Muscle layer of colon (tissue), 2 donors: Measurements from ENCODE around the gene TINAGL1.

ENCODE experiments used
- H3K27ac ChIP-seq: one replicate; pipeline ENCODE4 v1.7.0; 2013; ENCODE audit warnings: low read depth, mild to moderate bottlenecking, low read length, moderate library complexity
- H3K27me3 ChIP-seq, 2 donors: one replicate each; pipeline ENCODE4 v1.7.0; 2013; ENCODE audit warnings: low read length in 2 of 2, mild to moderate bottlenecking in 2 of 2; ENCODE audit not compliant: insufficient read depth in 2 of 2, control insufficient read depth in 1 of 2
- H3K36me3 ChIP-seq: one replicate; pipeline ENCODE4 v1.7.0; 2013; ENCODE audit warnings: mild to moderate bottlenecking, low read length; ENCODE audit not compliant: insufficient read depth
- H3K4me1 ChIP-seq: one replicate; pipeline ENCODE4 v1.7.0; 2013; ENCODE audit warnings: mild to moderate bottlenecking, low read length; ENCODE audit not compliant: insufficient read depth
- H3K4me3 ChIP-seq, 2 donors: one replicate each; pipeline ENCODE4 v1.7.0; 2013; ENCODE audit warnings: low read length in 2 of 2, low read depth in 1 of 2, mild to moderate bottlenecking in 1 of 2, moderate library complexity in 1 of 2
- H3K9ac ChIP-seq: one replicate; pipeline ENCODE4 v1.7.0; 2013; ENCODE audit warnings: low read length
- H3K9me3 ChIP-seq: one replicate; pipeline ENCODE4 v1.7.0; 2013; ENCODE audit warnings: mild to moderate bottlenecking, low read length
- donor health status: abdominal sarcoma.
- donor health status: Adenocarcinoma of cecum.

TINAGL1 gene

DNA sequence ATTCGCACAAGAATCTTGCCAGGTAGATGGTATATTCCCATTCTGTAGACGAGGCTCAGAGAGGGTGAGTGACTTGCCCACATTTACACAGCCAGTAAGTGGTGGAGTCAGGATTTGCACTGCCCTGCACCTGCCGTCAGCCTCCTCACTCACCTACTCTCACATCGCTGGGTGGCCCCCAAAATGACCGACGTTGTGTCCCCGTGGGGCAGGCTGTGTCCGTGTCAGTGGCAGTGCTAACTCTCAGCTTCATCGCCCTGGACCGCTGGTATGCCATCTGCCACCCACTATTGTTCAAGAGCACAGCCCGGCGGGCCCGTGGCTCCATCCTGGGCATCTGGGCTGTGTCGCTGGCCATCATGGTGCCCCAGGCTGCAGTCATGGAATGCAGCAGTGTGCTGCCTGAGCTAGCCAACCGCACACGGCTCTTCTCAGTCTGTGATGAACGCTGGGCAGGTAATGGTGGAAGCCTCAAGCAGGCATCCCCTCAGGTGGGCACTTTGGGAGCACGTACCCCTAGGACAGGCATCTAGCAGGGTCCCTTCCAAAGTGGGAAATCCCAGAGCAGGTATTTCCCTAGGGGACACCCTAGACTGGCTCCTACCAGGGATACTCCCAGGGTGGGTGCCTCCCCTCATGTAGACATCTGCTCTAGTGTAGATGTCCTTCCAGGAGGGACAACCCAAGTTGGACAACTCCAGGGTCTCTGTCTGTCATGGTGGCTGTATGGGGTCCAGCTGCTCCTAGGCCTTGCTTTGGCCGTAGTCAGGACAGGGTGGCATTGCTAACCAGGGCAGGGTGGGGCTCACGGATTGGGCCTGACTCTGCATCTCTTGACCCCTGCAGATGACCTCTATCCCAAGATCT is 44.5 kb downstream of the TINAGL1 start:
- Histone ChIP-seq H3K27me3 (peaks cover 0 to 31% of the 10 kb centered on the region in 2 donors), H3K27ac (no peak overlapping the region), H3K4me3 (no peak overlapping the region), H3K4me1 (no peaks in the 10 kb centered on the region), H3K36me3 (no peaks in the 10 kb centered on the region), H3K9ac (no peak overlapping the region), H3K9me3 (no peaks in the 10 kb centered on the region)

DNA sequence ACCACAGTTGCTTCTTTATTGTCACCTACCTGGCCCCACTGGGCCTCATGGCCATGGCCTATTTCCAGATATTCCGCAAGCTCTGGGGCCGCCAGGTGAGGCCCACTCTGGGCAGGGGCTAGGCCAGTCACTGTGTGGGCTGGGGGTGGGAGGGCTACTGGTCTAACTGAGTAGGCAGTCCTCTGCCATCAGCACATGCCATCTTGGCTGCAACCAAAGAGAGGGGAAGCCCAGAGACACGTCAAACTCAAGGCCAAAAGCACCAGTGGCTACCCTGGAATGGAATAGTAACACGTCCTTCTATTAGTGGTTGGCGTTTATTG is 45.1 kb downstream of the TINAGL1 start:
- H3K4me1 ChIP-seq = no peaks in the 10 kb centered on the region
- H3K4me3 ChIP-seq = no peak overlapping the region
- no peak overlapping the region for H3K27ac ChIP-seq
- no peaks in the 10 kb centered on the region for H3K9me3 ChIP-seq
- no peaks in the 10 kb centered on the region for H3K36me3 ChIP-seq
- peaks cover 0 to 29% of the 10 kb centered on the region in 2 donors for H3K27me3 ChIP-seq
- H3K9ac ChIP-seq = no peak overlapping the region

GRCh38 chr1:31621847-31622730 is 45.8 kb downstream of the TINAGL1 start:
- Histone ChIP-seq H3K4me1 (peaks cover 5% of the 10 kb centered on the region), H3K9ac (no peak overlapping the region), H3K9me3 (no peaks in the 10 kb centered on the region), H3K27me3 (peaks cover 0 to 23% of the 10 kb centered on the region in 2 donors), H3K4me3 (no peak overlapping the region), H3K27ac (no peak overlapping the region), H3K36me3 (peaks cover under 1% of the 10 kb centered on the region)

- peaks cover 0 to 10% of the 10 kb centered on the region in 2 donors for H3K27me3 ChIP-seq
Measured at GRCh38 chr1:31623365-31623764, 47.0 kb downstream of the TINAGL1 start.

GRCh38 chr1:31624309-31624708 is 48.0 kb downstream of the TINAGL1 start:
- no peak overlapping the region for H3K4me3 ChIP-seq
- H3K27me3 ChIP-seq = peaks cover 0 to 3% of the 10 kb centered on the region in 2 donors
- no peak overlapping the region for H3K27ac ChIP-seq
- H3K4me1 ChIP-seq = peaks cover 14% of the 10 kb centered on the region
- H3K36me3 ChIP-seq = peaks cover 20% of the 10 kb centered on the region
- no peaks in the 10 kb centered on the region for H3K9me3 ChIP-seq
- no peak overlapping the region for H3K9ac ChIP-seq

More at GRCh38 chr1:31623365-31623764, 47.0 kb downstream of the TINAGL1 start:
- no peak overlapping the region for H3K9ac ChIP-seq
- H3K36me3 ChIP-seq = peaks cover 10% of the 10 kb centered on the region
- no peaks in the 10 kb centered on the region for H3K9me3 ChIP-seq
- peaks cover 14% of the 10 kb centered on the region for H3K4me1 ChIP-seq
- H3K4me3 ChIP-seq = no peak overlapping the region
- no peak overlapping the region for H3K27ac ChIP-seq

- no peak overlapping the region for H3K9ac ChIP-seq
- no peaks in the 10 kb centered on the region for H3K27me3 ChIP-seq
- H3K36me3 ChIP-seq = peaks cover 26% of the 10 kb centered on the region
Measured at GRCh38 chr1:31624731-31625514, 48.6 kb downstream of the TINAGL1 start.

GRCh38 chr1:31625561-31626222 is 49.4 kb downstream of the TINAGL1 start:
- no peak overlapping the region for H3K9ac ChIP-seq
- H3K36me3 ChIP-seq = peaks cover 34% of the 10 kb centered on the region
- peaks cover 14% of the 10 kb centered on the region for H3K4me1 ChIP-seq
- no peak overlapping the region for H3K27ac ChIP-seq
- no peaks in the 10 kb centered on the region for H3K9me3 ChIP-seq
- no peaks in the 10 kb centered on the region for H3K27me3 ChIP-seq
- no peak overlapping the region for H3K4me3 ChIP-seq

More at GRCh38 chr1:31624731-31625514, 48.6 kb downstream of the TINAGL1 start:
- Histone ChIP-seq H3K9me3 (no peaks in the 10 kb centered on the region), H3K4me1 (peaks cover 14% of the 10 kb centered on the region), H3K27ac (no peak overlapping the region), H3K4me3 (no peak overlapping the region)

DNA sequence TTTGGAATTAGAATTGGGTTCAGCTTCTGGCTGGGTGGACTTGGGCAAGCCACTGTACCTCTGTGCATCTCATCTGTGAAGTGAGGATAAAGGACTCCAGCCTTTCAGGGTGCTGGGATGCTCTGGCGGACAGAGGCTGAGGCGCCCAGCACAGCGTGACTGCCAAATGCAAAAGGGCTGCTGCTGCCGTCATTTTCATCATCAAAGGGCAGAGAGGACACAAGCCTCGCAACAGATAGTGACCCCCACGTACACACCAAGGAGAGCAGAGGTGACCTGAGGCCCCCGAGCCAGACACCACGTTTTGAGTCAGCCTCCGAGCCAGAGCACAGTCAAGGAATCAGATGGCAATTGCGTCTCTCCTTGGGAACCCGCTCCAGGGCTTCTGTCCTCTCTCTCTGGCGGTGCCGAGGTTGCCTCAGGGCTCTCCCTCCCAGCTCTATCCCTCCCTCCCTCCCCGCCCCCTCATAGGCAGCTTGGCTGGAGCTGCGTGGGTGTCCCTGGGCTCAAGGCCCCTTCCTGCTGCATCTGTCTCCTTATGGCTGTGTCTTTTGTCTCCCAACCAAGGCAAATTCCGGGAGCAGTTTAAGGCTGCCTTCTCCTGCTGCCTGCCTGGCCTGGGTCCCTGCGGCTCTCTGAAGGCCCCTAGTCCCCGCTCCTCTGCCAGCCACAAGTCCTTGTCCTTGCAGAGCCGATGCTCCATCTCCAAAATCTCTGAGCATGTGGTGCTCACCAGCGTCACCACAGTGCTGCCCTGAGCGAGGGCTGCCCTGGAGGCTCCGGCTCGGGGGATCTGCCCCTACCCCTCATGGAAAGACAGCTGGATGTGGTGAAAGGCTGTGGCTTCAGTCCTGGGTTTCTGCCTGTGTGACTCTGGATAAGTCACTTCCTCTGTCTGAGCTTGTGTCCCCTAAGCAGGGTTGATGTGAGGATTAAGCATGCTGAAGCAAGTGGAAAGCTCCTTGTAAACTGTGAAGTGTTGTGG is 50.2 kb downstream of the TINAGL1 start:
- no peak overlapping the region for H3K9ac ChIP-seq
- no peak overlapping the region for H3K4me3 ChIP-seq
- H3K27ac ChIP-seq = peak overlapping the region; percentile 36
- no peaks in the 10 kb centered on the region for H3K27me3 ChIP-seq
- H3K36me3 ChIP-seq = peaks cover 41% of the 10 kb centered on the region
- H3K9me3 ChIP-seq = no peaks in the 10 kb centered on the region
- H3K4me1 ChIP-seq = peaks cover 14% of the 10 kb centered on the region

GRCh38 chr1:31627301-31627929 is 51.1 kb downstream of the TINAGL1 start:
- H3K27ac ChIP-seq = peak overlapping the region; percentile 36
- H3K36me3 ChIP-seq = peaks cover 50% of the 10 kb centered on the region
- no peak overlapping the region for H3K9ac ChIP-seq
- H3K9me3 ChIP-seq = no peaks in the 10 kb centered on the region
- peaks cover 14% of the 10 kb centered on the region for H3K4me1 ChIP-seq
- H3K4me3 ChIP-seq = no peak overlapping the region
- no peaks in the 10 kb centered on the region for H3K27me3 ChIP-seq
